Natural killer cell (primary cell): Measurements from ENCODE around the gene EPB41L5. TPM values are rescaled to one million over a fixed set of nuclear protein-coding genes. Genes with fewer than 3 reads are reported as not detected.
"Not testable (repeated sequence)": the region's sequence is repeated elsewhere in the genome, so short reads cannot be mapped to it uniquely, and the experiment has no call there.

Experiments used
- ATAC-seq, 3 donors: fragments of 150-1000 bp in 2 of 3; fragments of 200-7000 bp in 1 of 3; cut with Tn5 transposase; 1 replicate in 1 of 3; 2 replicates in 2 of 3; pipeline ENCODE4 v1.10.0; 2021; ENCODE audit warnings: mild to moderate bottlenecking in 2 of 3, moderate library complexity in 2 of 3
- DNase-seq, 2 donors: peaks; one replicate each; pipeline versions ENCODE4 v3.0.0 to v3.0.0-alpha.2; 2013 to 2021; ENCODE audit warnings: mixed read lengths in 1 of 2
- H3K27ac ChIP-seq: one replicate; pipeline ENCODE4 v1.5.1; 2013; ENCODE audit warnings: mild to moderate bottlenecking, low read length
- H3K27me3 ChIP-seq: one replicate; pipeline ENCODE4 v1.6.1; 2013; ENCODE audit warnings: low read length; ENCODE audit not compliant: control insufficient read depth, insufficient read depth
- H3K36me3 ChIP-seq: one replicate; pipeline ENCODE4 v1.6.1; 2013; ENCODE audit warnings: low read length; ENCODE audit not compliant: control insufficient read depth, insufficient read depth
- H3K4me1 ChIP-seq: one replicate; pipeline ENCODE4 v1.6.1; 2013; ENCODE audit warnings: low read length; ENCODE audit not compliant: control insufficient read depth, insufficient read depth
- H3K4me3 ChIP-seq: one replicate; pipeline ENCODE4 v1.5.1; 2013; ENCODE audit warnings: low read length
- H3K9me3 ChIP-seq: one replicate; pipeline ENCODE4 v1.6.1; 2013; ENCODE audit warnings: low read length; ENCODE audit not compliant: control insufficient read depth, insufficient read depth
- H3K27ac Mint-ChIP-seq, 2 donors: one replicate each; pipeline ENCODE4 v1.8.0; 2022; ENCODE audit warnings: mild to moderate bottlenecking in 2 of 2, mixed read lengths in 2 of 2, moderate library complexity in 1 of 2
- H3K27me3 Mint-ChIP-seq, 2 donors: one replicate each; pipeline ENCODE4 v1.8.0; 2022; ENCODE audit warnings: low read depth in 2 of 2, mixed read lengths in 2 of 2
- H3K36me3 Mint-ChIP-seq: one replicate; pipeline ENCODE4 v1.8.0; 2022; ENCODE audit warnings: mixed read lengths
- H3K4me1 Mint-ChIP-seq, 2 donors: one replicate each; pipeline ENCODE4 v1.8.0; 2022; ENCODE audit warnings: mixed read lengths in 2 of 2
- H3K4me3 Mint-ChIP-seq: one replicate; pipeline ENCODE4 v1.8.0; 2022; ENCODE audit warnings: mild to moderate bottlenecking, moderate library complexity, mixed read lengths
- H3K9me3 Mint-ChIP-seq, 2 donors: one replicate each; pipeline ENCODE4 v1.8.0; 2022; ENCODE audit warnings: mixed read lengths in 2 of 2
- CTCF ChIP-seq: fragments of 200-600 bp; IDR thresholded peaks from one replicate; pipeline ENCODE4 v1.8.0; 2022; ENCODE audit warnings: antibody characterized with exemption
- WGBS: methylation state at CpG from one replicate; pipeline ENCODE4 v1.1.7; 2013; ENCODE audit warnings: missing lambda C conversion rate; ENCODE audit not compliant: insufficient coverage; 5-methylcytosine and 5-hydroxymethylcytosine counted together
- intact Hi-C: fragments of 100-400 bp; cut with micrococcal nuclease; formaldehyde crosslinking; loops from one replicate; pipeline ENCODE4 v1.14.2; 2022
- total RNA-seq, 4 donors: library from RNA; stranded (reverse); fragments of 120-200 nt in 1 of 4; gene quantifications; one replicate each; pipeline versions ENCODE4 v1.2.3 to v1.2.4, GENCODE V29; 2013 to 2022

EPB41L5 gene
- total RNA-seq, 3 donors from 2014 or later (not counting 1 experiment from before 2014, with no cell fraction given) = 3.0 to 8.5 (median 3.6) TPM

- Mint-ChIP-seq H3K36me3 (no peaks in the 10 kb centered on the region), H3K27ac (peak overlapping the region; percentile 79 to 82), H3K4me3 (no peak overlapping the region), H3K9me3 (no peaks in the 10 kb centered on the region), H3K27me3 (no peaks in the 10 kb centered on the region), H3K4me1 (peaks cover 28 to 31% of the 10 kb centered on the region in 2 donors)
- H3K27me3 ChIP-seq = no peaks in the 10 kb centered on the region
- peaks cover 11% of the 10 kb centered on the region for H3K36me3 ChIP-seq
- DNase-seq (no peak), ATAC-seq (peak; percentile 42 to 72 (median 49))
- intact Hi-C loops = no loop called here
- WGBS = 79% methylated on average over 3 of the region's 3 CpGs
- no peaks in the 10 kb centered on the region for H3K9me3 ChIP-seq
- no peak for TF ChIP-seq CTCF
- H3K4me3 ChIP-seq = no peak overlapping the region
- no peaks in the 10 kb centered on the region for H3K4me1 ChIP-seq
- no peak overlapping the region for H3K27ac ChIP-seq
Measured at GRCh38 chr2:119983108-119983507, 29.8 kb upstream of the EPB41L5 start.

- H3K9me3 ChIP-seq = no peaks in the 10 kb centered on the region
- DNase-seq (no peak), ATAC-seq (no peak)
- no peaks in the 10 kb centered on the region for H3K36me3 ChIP-seq
- no peaks in the 10 kb centered on the region for H3K9me3 Mint-ChIP-seq
- H3K27me3 ChIP-seq = no peaks in the 10 kb centered on the region
- no peaks in the 10 kb centered on the region for H3K4me1 Mint-ChIP-seq
- no peaks in the 10 kb centered on the region for H3K36me3 Mint-ChIP-seq
- H3K27ac Mint-ChIP-seq = no peak overlapping the region
- 92% methylated on average over 2 of the region's 3 CpGs for WGBS
- H3K4me1 ChIP-seq = no peaks in the 10 kb centered on the region
- no peak for TF ChIP-seq CTCF
- no peak overlapping the region for H3K27ac ChIP-seq
- peaks cover 4 to 7% of the 10 kb centered on the region in 2 donors for H3K27me3 Mint-ChIP-seq
- H3K4me3 ChIP-seq = no peak overlapping the region
- no peak overlapping the region for H3K4me3 Mint-ChIP-seq
- intact Hi-C loops = no loop called here
Measured at GRCh38 chr2:119996148-119996547, 16.7 kb upstream of the EPB41L5 start.

GRCh38 chr2:119996896-119997891 lies 15.7 kb upstream of the EPB41L5 start:
- H3K36me3 Mint-ChIP-seq, H3K27ac ChIP-seq, H3K4me3 ChIP-seq, H3K27me3 Mint-ChIP-seq, H3K4me1 Mint-ChIP-seq, H3K27me3 ChIP-seq, DNase-seq, H3K36me3 ChIP-seq, intact Hi-C loops, H3K4me1 ChIP-seq, H3K4me3 Mint-ChIP-seq, H3K9me3 Mint-ChIP-seq, H3K9me3 ChIP-seq, H3K27ac Mint-ChIP-seq, ATAC-seq: not testable (repeated sequence)
- WGBS = 95% methylated on average over 54 of the region's 55 CpGs

- Mint-ChIP-seq H3K4me3 (no peak overlapping the region), H3K9me3 (no peaks in the 10 kb centered on the region), H3K27me3 (peaks cover 7 to 8% of the 10 kb centered on the region in 2 donors), H3K36me3 (no peaks in the 10 kb centered on the region), H3K4me1 (no peaks in the 10 kb centered on the region), H3K27ac (no peak overlapping the region)
- no peaks in the 10 kb centered on the region for H3K9me3 ChIP-seq
- TF ChIP-seq CTCF = no peak
- 100% methylated on average over 1 of the region's 1 CpG for WGBS
- H3K4me3 ChIP-seq = no peak overlapping the region
- H3K27ac ChIP-seq = no peak overlapping the region
- no peak for DNase-seq
- no peak for ATAC-seq
- no peaks in the 10 kb centered on the region for H3K27me3 ChIP-seq
- intact Hi-C loops = no loop called here
- no peaks in the 10 kb centered on the region for H3K36me3 ChIP-seq
- no peaks in the 10 kb centered on the region for H3K4me1 ChIP-seq
Measured at GRCh38 chr2:120001471-120001870, 11.4 kb upstream of the EPB41L5 start.
